ENCODE results near the gene THRAP3. TPM values are rescaled to one million over a fixed set of nuclear protein-coding genes. Genes with fewer than 3 reads are reported as not detected.

The THRAP3 gene
- total and polyA plus RNA-seq, 2 of the 8 experiments (the other 6 are each of a cell fraction or from before 2014, with no cell fraction given), result 40.2 to 183 TPM

DNA sequence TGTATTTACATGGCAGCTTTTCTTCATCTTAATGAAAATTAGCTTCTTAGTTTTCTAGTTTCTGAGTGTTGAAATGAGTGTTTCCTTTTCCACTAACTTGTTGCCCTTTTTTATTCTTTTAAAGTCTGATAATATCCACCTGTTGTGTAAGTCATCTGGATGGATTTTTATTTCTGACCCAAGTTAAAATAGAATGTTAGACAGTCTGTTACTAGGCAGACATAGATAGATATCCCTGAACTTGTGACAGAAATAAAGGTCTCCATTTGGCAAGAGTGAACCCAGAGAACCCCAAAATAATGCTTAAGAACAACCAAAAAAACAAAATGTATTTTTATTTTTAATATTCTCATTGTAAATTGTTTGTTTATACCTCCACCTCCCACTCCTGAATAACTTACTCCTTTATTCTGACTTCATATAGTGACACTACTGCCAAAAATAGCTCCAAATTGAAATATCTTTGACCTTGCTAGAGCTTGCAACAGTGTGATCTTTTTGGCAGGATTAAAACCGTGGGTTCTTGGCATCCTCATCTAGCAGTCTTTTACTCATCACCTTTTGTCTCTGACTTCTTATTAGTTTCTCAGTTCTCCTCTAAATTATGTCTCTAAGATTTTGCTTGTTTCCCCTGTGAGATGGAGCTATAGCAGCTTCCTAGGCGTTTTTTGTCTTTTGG is 55.0 kb downstream of the THRAP3 start (continued):
- TF ChIP-seq CHD7 (IDR thresholded peaks at IDR 0.05; ENCODE audit: insufficient replicate concordance, low read length) (no peak), RNF2 (IDR thresholded peaks at IDR 0.05; ENCODE audit: borderline replicate concordance, low read depth, low read length, missing control alignments, poor library complexity, severe bottlenecking) (no peak), ATF2 (IDR thresholded peaks at IDR 0.05; ENCODE audit: low read length) (no peak), JUN (IDR thresholded peaks at IDR 0.05; ENCODE audit: low read depth, low read length) (no peak), ASH2L (IDR thresholded peaks at IDR 0.05; ENCODE audit: low read length) (no peak), HDAC6 (IDR thresholded peaks at IDR 0.05; ENCODE audit: low read depth, low read length) (no peak), EGR1 (IDR thresholded peaks at IDR 0.05; ENCODE audit: borderline replicate concordance, low read depth, low read length) (no peak), CTBP2 (IDR thresholded peaks at IDR 0.05; ENCODE audit: borderline replicate concordance, insufficient read depth, insufficient read length, low read length) (no peak), CREB1 (IDR thresholded peaks at IDR 0.05) (no peak)

Data from H1 (cell line).